ENCODE measurements around the gene CXCR1.

The CXCR1 gene

DNA sequence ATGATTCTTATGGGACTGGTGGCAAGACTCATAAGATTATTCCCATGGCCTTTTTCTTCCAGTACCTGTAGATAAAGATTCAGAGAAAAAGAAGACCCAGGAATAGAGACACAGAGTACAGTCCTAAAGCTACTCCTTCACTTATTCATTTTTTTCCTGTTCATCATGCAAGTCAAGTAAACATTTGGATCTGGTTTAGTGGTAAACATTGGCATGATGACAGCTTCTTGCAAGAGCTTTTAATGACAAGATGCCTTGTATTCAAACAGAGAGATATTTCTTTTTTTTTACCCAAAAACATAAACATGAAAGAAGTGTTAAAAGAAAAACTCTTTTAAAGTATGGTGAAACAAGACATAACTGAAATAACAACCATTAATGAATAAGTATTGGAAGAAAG lies 20.7 kb downstream of the CXCR1 start:
- Histone ChIP-seq H3K79me1 (ENCODE audit: low read depth, low read length) (no peaks in the 10 kb centered on the region), H3K4ac (ENCODE audit: low read length) (no peak overlapping the region), H3K27ac (replicated peaks; ENCODE audit: low read length) (no peak overlapping the region), H3K14ac (ENCODE audit: low read length) (no peak overlapping the region), H3K4me3 (ENCODE audit: low read length in 2 of 2) (no peak overlapping the region), H2AK5ac (ENCODE audit: low read depth, low read length) (no peak overlapping the region), H2BK12ac (ENCODE audit: low read length) (no peak overlapping the region), H2BK15ac (ENCODE audit: low read length) (no peak overlapping the region), H3K18ac (ENCODE audit: low read length) (no peak overlapping the region), H2BK120ac (ENCODE audit: low read depth, low read length) (no peak overlapping the region), H3K4me2 (ENCODE audit: insufficient read depth, low read length, poor library complexity, severe bottlenecking) (no peak overlapping the region), H3K9me3 (replicated peaks in 1 of 2; ENCODE audit: control insufficient read depth in 2 of 2, insufficient read depth in 1 of 2, low read depth in 1 of 2, low read length in 2 of 2) (peaks cover 0 to 3% of the 10 kb centered on the region in 2 donors), H3K23ac (ENCODE audit: low read depth, low read length, poor library complexity) (no peak overlapping the region), H2AFZ (ENCODE audit: low read length) (no peak overlapping the region), H4K8ac (ENCODE audit: low read depth, low read length) (no peak overlapping the region), H3K27me3 (ENCODE audit: control insufficient read depth in 3 of 3, insufficient read depth in 3 of 3, low read depth in 1 of 3, low read length in 3 of 3) (peaks cover 0 to 14% (median 0%) of the 10 kb centered on the region in 3 experiments), H4K91ac (ENCODE audit: low read depth, low read length, poor library complexity) (no peak overlapping the region), H3K9ac (ENCODE audit: low read depth, low read length, poor library complexity) (no peak overlapping the region), H3K36me3 (replicated peaks in 1 of 2; ENCODE audit: control insufficient read depth in 2 of 2, insufficient read depth in 2 of 2, low read length in 2 of 2) (no peaks in the 10 kb centered on the region), H3K4me1 (ENCODE audit: control insufficient read depth in 2 of 2, insufficient read depth in 1 of 2, low read depth in 1 of 2, low read length in 2 of 2) (no peaks in the 10 kb centered on the region), H2BK5ac (ENCODE audit: low read length) (no peak overlapping the region)
- no peak for DNase-seq (ENCODE audit: low spot score)

DNA sequence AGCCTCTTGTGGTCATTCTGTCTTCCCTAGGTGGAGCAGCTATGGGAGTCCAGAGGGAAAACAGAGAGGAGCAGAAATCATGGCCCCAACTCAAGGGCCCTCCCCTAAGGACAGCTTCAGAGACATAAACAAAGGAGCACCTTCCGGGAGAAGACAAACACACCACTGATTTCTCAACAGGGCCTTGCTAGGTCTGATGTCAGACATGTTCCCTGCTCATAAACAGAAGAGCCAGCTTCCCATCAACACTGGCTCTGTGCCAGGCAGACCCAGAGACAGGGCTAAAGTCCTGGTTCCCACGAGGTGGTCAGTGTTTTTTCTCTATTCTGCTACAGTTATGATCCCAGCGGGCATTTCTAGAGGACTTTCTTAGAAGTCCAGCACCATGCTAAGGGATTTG lies 21.6 kb downstream of the CXCR1 start:
- H3K9ac ChIP-seq (ENCODE audit: low read depth, low read length, poor library complexity), result no peak overlapping the region
- H3K79me1 ChIP-seq (ENCODE audit: low read depth, low read length), result no peaks in the 10 kb centered on the region
- H2BK5ac ChIP-seq (ENCODE audit: low read length), result no peak overlapping the region
- H3K18ac ChIP-seq (ENCODE audit: low read length), result no peak overlapping the region
- no peak overlapping the region for H3K4me2 ChIP-seq (ENCODE audit: insufficient read depth, low read length, poor library complexity, severe bottlenecking)
- no peak overlapping the region for H3K4ac ChIP-seq (ENCODE audit: low read length)
- H3K4me3 ChIP-seq (ENCODE audit: low read length in 2 of 2), result no peak overlapping the region
- no peak overlapping the region for H4K91ac ChIP-seq (ENCODE audit: low read depth, low read length, poor library complexity)
- H3K27ac ChIP-seq (replicated peaks; ENCODE audit: low read length), result no peak overlapping the region
- no peak overlapping the region for H2AK5ac ChIP-seq (ENCODE audit: low read depth, low read length)
- no CpG with 5 or more reads among the region's 3 CpGs for WGBS, 2 donors (ENCODE audit: extremely low coverage in 2 of 2, insufficient read length in 2 of 2, insufficient replicate concordance in 1 of 2)
- H3K9me3 ChIP-seq (replicated peaks in 1 of 2; ENCODE audit: control insufficient read depth in 2 of 2, insufficient read depth in 1 of 2, low read depth in 1 of 2, low read length in 2 of 2), result peaks cover 0 to 3% of the 10 kb centered on the region in 2 donors
- no peak for DNase-seq (ENCODE audit: low spot score)
- H3K4me1 ChIP-seq (ENCODE audit: control insufficient read depth in 2 of 2, insufficient read depth in 1 of 2, low read depth in 1 of 2, low read length in 2 of 2), result no peaks in the 10 kb centered on the region
- H3K23ac ChIP-seq (ENCODE audit: low read depth, low read length, poor library complexity), result no peak overlapping the region
- H2BK12ac ChIP-seq (ENCODE audit: low read length), result no peak overlapping the region
- no peak overlapping the region for H3K14ac ChIP-seq (ENCODE audit: low read length)
- no peak overlapping the region for H2BK120ac ChIP-seq (ENCODE audit: low read depth, low read length)
- H4K8ac ChIP-seq (ENCODE audit: low read depth, low read length), result no peak overlapping the region
- H2AFZ ChIP-seq (ENCODE audit: low read length), result no peak overlapping the region
- no peak overlapping the region for H2BK15ac ChIP-seq (ENCODE audit: low read length)
- H3K36me3 ChIP-seq (replicated peaks in 1 of 2; ENCODE audit: control insufficient read depth in 2 of 2, insufficient read depth in 2 of 2, low read length in 2 of 2), result no peaks in the 10 kb centered on the region
- H3K27me3 ChIP-seq (ENCODE audit: control insufficient read depth in 3 of 3, insufficient read depth in 3 of 3, low read depth in 1 of 3, low read length in 3 of 3), result peaks cover 0 to 12% (median 0%) of the 10 kb centered on the region in 3 experiments

DNA sequence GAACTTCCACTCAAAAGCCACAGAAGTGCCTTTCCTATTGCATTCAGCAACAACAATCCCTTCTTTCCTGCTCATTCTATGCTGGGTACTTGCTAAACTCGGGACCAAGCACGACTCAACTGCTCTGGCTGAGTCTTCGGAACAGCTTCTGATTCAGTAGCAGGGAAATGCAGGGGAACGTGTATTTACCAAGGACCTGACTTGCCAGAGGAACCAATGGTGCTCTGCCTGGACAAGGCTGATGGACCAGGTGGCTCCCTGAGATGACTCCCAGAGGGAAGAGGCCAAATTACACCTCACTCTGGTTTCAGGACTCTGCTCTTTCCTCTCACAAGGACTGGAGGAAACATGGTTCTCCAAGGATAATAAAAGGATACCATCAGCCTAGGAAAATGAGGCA lies 28.7 kb downstream of the CXCR1 start:
- WGBS, 2 donors (ENCODE audit: extremely low coverage in 2 of 2, insufficient read length in 2 of 2, insufficient replicate concordance in 1 of 2), result no CpG with 5 or more reads among the region's 4 CpGs

DNA sequence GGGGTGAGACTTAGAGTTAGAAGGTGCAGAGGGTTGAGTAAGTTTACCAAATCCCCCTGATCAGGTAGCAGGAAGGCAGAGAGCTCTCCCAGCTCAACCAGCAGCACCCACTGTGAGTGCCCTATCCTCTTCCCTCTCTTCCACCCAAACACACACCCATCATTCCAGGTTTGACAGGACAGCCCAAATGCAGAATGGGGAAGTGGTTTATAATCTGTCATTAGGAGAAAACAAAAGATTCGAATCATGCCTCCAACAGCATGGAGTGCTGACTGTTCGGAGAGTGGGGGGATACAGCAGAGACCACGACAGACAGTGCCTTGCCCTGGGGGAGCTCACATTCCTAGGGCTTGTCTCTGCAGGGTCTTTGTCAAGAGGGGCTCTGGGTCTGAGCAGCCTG lies 29.2 kb downstream of the CXCR1 start:
- no peak overlapping the region for H3K18ac ChIP-seq (ENCODE audit: low read length)
- no peak overlapping the region for H4K8ac ChIP-seq (ENCODE audit: low read depth, low read length)
- H3K27me3 ChIP-seq (ENCODE audit: control insufficient read depth in 3 of 3, insufficient read depth in 3 of 3, low read depth in 1 of 3, low read length in 3 of 3), result peaks cover 0 to 15% (median 0%) of the 10 kb centered on the region in 3 experiments
- no peak overlapping the region for H2BK5ac ChIP-seq (ENCODE audit: low read length)
- no peak overlapping the region for H3K4ac ChIP-seq (ENCODE audit: low read length)
- H3K4me3 ChIP-seq (ENCODE audit: low read length in 2 of 2), result no peak overlapping the region
- no CpG with 5 or more reads among the region's 3 CpGs for WGBS, 2 donors (ENCODE audit: extremely low coverage in 2 of 2, insufficient read length in 2 of 2, insufficient replicate concordance in 1 of 2)
- no peak overlapping the region for H2BK120ac ChIP-seq (ENCODE audit: low read depth, low read length)
- H4K91ac ChIP-seq (ENCODE audit: low read depth, low read length, poor library complexity), result no peak overlapping the region
- H3K27ac ChIP-seq (replicated peaks; ENCODE audit: low read length), result no peak overlapping the region
- H3K9me3 ChIP-seq (replicated peaks in 1 of 2; ENCODE audit: control insufficient read depth in 2 of 2, insufficient read depth in 1 of 2, low read depth in 1 of 2, low read length in 2 of 2), result peaks cover 0 to 2% of the 10 kb centered on the region in 2 donors
- H3K23ac ChIP-seq (ENCODE audit: low read depth, low read length, poor library complexity), result no peak overlapping the region
- no peak overlapping the region for H3K4me2 ChIP-seq (ENCODE audit: insufficient read depth, low read length, poor library complexity, severe bottlenecking)
- DNase-seq (ENCODE audit: low spot score), result no peak
- H3K79me1 ChIP-seq (ENCODE audit: low read depth, low read length), result no peaks in the 10 kb centered on the region
- H2AFZ ChIP-seq (ENCODE audit: low read length), result no peak overlapping the region
- no peak overlapping the region for H2AK5ac ChIP-seq (ENCODE audit: low read depth, low read length)
- no peak overlapping the region for H2BK12ac ChIP-seq (ENCODE audit: low read length)
- no peak overlapping the region for H3K9ac ChIP-seq (ENCODE audit: low read depth, low read length, poor library complexity)
- H3K14ac ChIP-seq (ENCODE audit: low read length), result no peak overlapping the region
- H3K4me1 ChIP-seq (ENCODE audit: control insufficient read depth in 2 of 2, insufficient read depth in 1 of 2, low read depth in 1 of 2, low read length in 2 of 2), result no peaks in the 10 kb centered on the region
- H2BK15ac ChIP-seq (ENCODE audit: low read length), result no peak overlapping the region
- H3K36me3 ChIP-seq (replicated peaks in 1 of 2; ENCODE audit: control insufficient read depth in 2 of 2, insufficient read depth in 2 of 2, low read length in 2 of 2), result no peaks in the 10 kb centered on the region

More for the DNA sequence above, 28.7 kb downstream of the CXCR1 start:
- Histone ChIP-seq H2BK5ac (ENCODE audit: low read length) (no peak overlapping the region), H3K4me2 (ENCODE audit: insufficient read depth, low read length, poor library complexity, severe bottlenecking) (no peak overlapping the region), H3K23ac (ENCODE audit: low read depth, low read length, poor library complexity) (no peak overlapping the region), H3K18ac (ENCODE audit: low read length) (no peak overlapping the region), H4K8ac (ENCODE audit: low read depth, low read length) (no peak overlapping the region), H2AFZ (ENCODE audit: low read length) (no peak overlapping the region), H3K79me1 (ENCODE audit: low read depth, low read length) (no peaks in the 10 kb centered on the region), H3K4ac (ENCODE audit: low read length) (no peak overlapping the region), H3K27ac (replicated peaks; ENCODE audit: low read length) (no peak overlapping the region), H2BK15ac (ENCODE audit: low read length) (no peak overlapping the region), H3K27me3 (ENCODE audit: control insufficient read depth in 3 of 3, insufficient read depth in 3 of 3, low read depth in 1 of 3, low read length in 3 of 3) (peaks cover 0 to 15% (median 0%) of the 10 kb centered on the region in 3 experiments), H3K14ac (ENCODE audit: low read length) (no peak overlapping the region), H3K9ac (ENCODE audit: low read depth, low read length, poor library complexity) (no peak overlapping the region), H3K4me1 (ENCODE audit: control insufficient read depth in 2 of 2, insufficient read depth in 1 of 2, low read depth in 1 of 2, low read length in 2 of 2) (no peaks in the 10 kb centered on the region), H2BK120ac (ENCODE audit: low read depth, low read length) (no peak overlapping the region), H2BK12ac (ENCODE audit: low read length) (no peak overlapping the region), H2AK5ac (ENCODE audit: low read depth, low read length) (no peak overlapping the region), H3K36me3 (replicated peaks in 1 of 2; ENCODE audit: control insufficient read depth in 2 of 2, insufficient read depth in 2 of 2, low read length in 2 of 2) (no peaks in the 10 kb centered on the region), H4K91ac (ENCODE audit: low read depth, low read length, poor library complexity) (no peak overlapping the region), H3K4me3 (ENCODE audit: low read length in 2 of 2) (no peak overlapping the region), H3K9me3 (replicated peaks in 1 of 2; ENCODE audit: control insufficient read depth in 2 of 2, insufficient read depth in 1 of 2, low read depth in 1 of 2, low read length in 2 of 2) (peaks cover 0 to 2% of the 10 kb centered on the region in 2 donors)
- DNase-seq (ENCODE audit: low spot score), result no peak
